GM10266 (cell line): ENCODE measurements around the gene LEFTY2.
"Not testable (repeated sequence)": the region's sequence is repeated elsewhere in the genome, so short reads cannot be mapped to it uniquely, and the experiment has no call there.

ENCODE experiments used
- DNase-seq: peaks from one replicate; pipeline ENCODE4 v3.0.0; 2012; ENCODE audit errors: extremely low spot score
- CTCF ChIP-seq: IDR thresholded peaks from 2 replicates; pipeline ENCODE4 v1.5.1; 2012; ENCODE audit warnings: mild to moderate bottlenecking, low read depth; ENCODE audit not compliant: control insufficient read depth, insufficient read depth; ENCODE audit errors: missing control alignments

LEFTY2 gene

GRCh38 chr1:225940385-225941151 lies 452 bp downstream of the LEFTY2 start:
- no peak for DNase-seq
- no peak for TF ChIP-seq CTCF

DNA sequence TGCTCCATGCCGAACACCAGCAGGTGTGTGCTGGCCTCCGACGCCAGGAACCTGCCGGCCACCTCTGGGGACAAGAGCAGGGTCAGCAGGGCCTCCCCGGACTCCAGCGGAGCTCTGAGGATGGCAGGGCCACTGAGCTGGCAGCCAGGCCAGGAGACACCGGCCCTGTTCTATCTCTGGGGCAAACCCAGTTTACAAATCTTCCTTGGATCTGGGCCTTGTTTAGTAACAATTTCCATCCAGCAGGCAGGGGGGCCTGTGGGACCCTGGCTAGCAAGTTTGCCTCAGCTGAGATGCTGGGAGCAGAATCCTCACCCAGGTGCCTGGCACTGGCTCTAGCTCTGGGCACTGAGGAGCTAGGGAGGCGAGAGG lies 1.1 kb downstream of the LEFTY2 start:
- not testable (repeated sequence) for DNase-seq

GRCh38 chr1:225939097-225939938 lies 1.7 kb downstream of the LEFTY2 start:
- DNase-seq = not testable (repeated sequence)

- no peak for DNase-seq
Observed at GRCh38 chr1:225937048-225937968, 3.7 kb downstream of the LEFTY2 start.

DNA sequence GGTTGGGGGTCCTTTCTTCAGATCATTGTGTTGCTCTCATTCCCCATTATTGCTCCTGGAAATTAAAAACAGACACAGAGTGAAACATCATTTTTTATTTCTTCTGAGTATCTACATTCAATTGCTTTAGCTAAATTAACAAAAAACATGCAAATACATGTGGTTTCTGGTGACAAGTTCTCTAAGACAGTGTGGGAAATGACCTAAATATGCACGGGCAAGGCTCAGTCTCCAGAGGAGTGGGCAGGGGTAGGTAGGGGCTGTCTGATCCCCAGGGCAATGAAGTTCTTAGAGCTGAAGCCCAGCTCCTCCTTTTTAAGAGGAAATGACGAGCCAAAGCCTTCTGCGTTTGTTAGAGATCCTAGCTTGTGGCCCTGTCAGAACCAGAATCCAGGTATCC lies 4.5 kb downstream of the LEFTY2 start:
- no peak for DNase-seq
- TF ChIP-seq CTCF = no peak

More at GRCh38 chr1:225937048-225937968, 3.7 kb downstream of the LEFTY2 start:
- no peak for TF ChIP-seq CTCF

- not testable (repeated sequence) for DNase-seq
Observed at GRCh38 chr1:225936086-225936485, 4.9 kb downstream of the LEFTY2 start.

GRCh38 chr1:225934711-225935110 lies 6.3 kb downstream of the LEFTY2 start:
- no peak for TF ChIP-seq CTCF
- DNase-seq = no peak

GRCh38 chr1:225933072-225933471 lies 7.9 kb downstream of the LEFTY2 start:
- DNase-seq = no peak
- TF ChIP-seq CTCF = no peak
